IMR-90 (cell line): Measurements from ENCODE around the gene MRC1.

ENCODE experiments used
- BHLHE40 ChIP-seq: fragments of 150-350 bp; IDR thresholded peaks from 2 replicates; pipeline ENCODE4 v1.6.1; 2016; ENCODE audit warnings: mild to moderate bottlenecking, low read depth, low read length
- CEBPB ChIP-seq: IDR thresholded peaks from 2 replicates; pipeline ENCODE4 v1.6.1; 2012; ENCODE audit warnings: low read depth, low read length, improper control_type of control experiment
- CTCF ChIP-seq: conservative IDR thresholded peaks from 2 replicates; pipeline ENCODE4 v1.5.1; 2012; ENCODE audit warnings: mild to moderate bottlenecking, low read depth, low read length, improper control_type of control experiment
- FOS ChIP-seq: fragments of 150-350 bp; IDR thresholded peaks from 2 replicates; pipeline ENCODE4 v1.6.1; 2016; ENCODE audit warnings: low read depth, low read length
- MAFK ChIP-seq: IDR thresholded peaks from 2 replicates; pipeline ENCODE4 v1.6.1; 2012; ENCODE audit warnings: low read depth, low read length, improper control_type of control experiment
- MAZ ChIP-seq: IDR thresholded peaks from 2 replicates; pipeline ENCODE4 v1.6.1; 2012; ENCODE audit warnings: low read depth, mild to moderate bottlenecking, low read length, improper control_type of control experiment, moderate library complexity, borderline replicate concordance
- MXI1 ChIP-seq: IDR thresholded peaks from 2 replicates; pipeline ENCODE4 v1.6.1; 2012; ENCODE audit warnings: low read depth, mild to moderate bottlenecking, low read length, moderate library complexity, borderline replicate concordance
- POLR2A ChIP-seq: IDR thresholded peaks from 2 replicates; pipeline ENCODE4 v1.6.1; 2012; ENCODE audit warnings: mild to moderate bottlenecking, low read depth, low read length
- RAD21 ChIP-seq: IDR thresholded peaks from 2 replicates; pipeline ENCODE4 v1.6.1; 2012; ENCODE audit warnings: low read length, improper control_type of control experiment
- RCOR1 ChIP-seq: IDR thresholded peaks from 2 replicates; pipeline ENCODE4 v1.6.1; 2012; ENCODE audit warnings: mild to moderate bottlenecking, low read length, improper control_type of control experiment; ENCODE audit not compliant: insufficient replicate concordance
- SMC3 ChIP-seq: fragments of 150-350 bp; IDR thresholded peaks from 2 replicates; pipeline ENCODE4 v1.6.1; 2016; ENCODE audit warnings: low read depth, mild to moderate bottlenecking, antibody characterized with exemption, low read length, moderate library complexity
- TF ChIP-seq, protein P1 (sequence below): fragments of 150-350 bp; IDR thresholded peaks from 2 replicates; pipeline ENCODE4 v1.6.1; 2017; ENCODE audit warnings: mild to moderate bottlenecking, antibody characterized with exemption, low read length, low read depth

- no peak for TF ChIP-seq MAZ
- TF ChIP-seq CTCF: no peak
- TF ChIP-seq FOS: no peak
- TF ChIP-seq MAFK: no peak
- TF ChIP-seq POLR2A: no peak
- no peak for TF ChIP-seq SMC3
- no peak for TF ChIP-seq BHLHE40
- no peak for TF ChIP-seq CEBPB
- TF ChIP-seq RAD21: no peak
- TF ChIP-seq RCOR1: no peak
- no peak for TF ChIP-seq MXI1
- TF ChIP-seq, protein P1, sequence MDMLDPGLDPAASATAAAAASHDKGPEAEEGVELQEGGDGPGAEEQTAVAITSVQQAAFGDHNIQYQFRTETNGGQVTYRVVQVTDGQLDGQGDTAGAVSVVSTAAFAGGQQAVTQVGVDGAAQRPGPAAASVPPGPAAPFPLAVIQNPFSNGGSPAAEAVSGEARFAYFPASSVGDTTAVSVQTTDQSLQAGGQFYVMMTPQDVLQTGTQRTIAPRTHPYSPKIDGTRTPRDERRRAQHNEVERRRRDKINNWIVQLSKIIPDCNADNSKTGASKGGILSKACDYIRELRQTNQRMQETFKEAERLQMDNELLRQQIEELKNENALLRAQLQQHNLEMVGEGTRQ: no peak
Measured at GRCh38 chr10:17861760-17862159, 52.6 kb downstream of the MRC1 start.
